Amniotic epithelial cell (primary cell): ENCODE measurements around the gene MAEL.
A peak's percentile ranks its signal among the peaks of the same experiment; 100 is the strongest.

Source experiments
- DNase-seq: peaks from one replicate; pipeline ENCODE4 v3.0.0-alpha.2; 2010; ENCODE audit warnings: low read depth

The MAEL gene

DNA sequence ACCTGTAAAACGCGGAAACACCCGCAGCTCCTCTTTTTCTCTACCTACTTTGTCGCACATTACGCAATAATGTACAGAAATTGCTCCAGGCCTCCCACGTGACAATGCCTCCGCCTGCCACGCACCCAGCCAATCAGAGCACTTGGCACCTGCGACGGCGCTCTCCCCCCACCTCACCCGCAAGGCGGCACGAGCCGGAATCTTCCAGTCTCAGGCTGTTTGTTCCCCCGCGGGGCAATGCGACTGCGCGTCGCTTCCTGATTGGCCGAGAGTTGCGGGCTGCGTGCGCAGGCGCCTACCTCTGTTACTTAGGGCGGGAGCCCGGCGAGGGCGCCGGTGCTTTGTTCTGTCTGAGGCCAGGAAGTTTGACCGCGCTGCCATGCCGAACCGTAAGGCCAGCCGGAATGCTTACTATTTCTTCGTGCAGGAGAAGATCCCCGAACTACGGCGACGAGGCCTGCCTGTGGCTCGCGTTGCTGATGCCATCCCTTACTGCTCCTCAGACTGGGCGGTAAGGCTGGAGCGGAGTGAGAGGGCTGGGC, at the start of gene MAEL:
MAEL (plus strand) TSS at position 307 of the 542 bp plus-strand sequence; CDS start at position 380, 73 bp downstream.
- DNase-seq: no peak

DNA sequence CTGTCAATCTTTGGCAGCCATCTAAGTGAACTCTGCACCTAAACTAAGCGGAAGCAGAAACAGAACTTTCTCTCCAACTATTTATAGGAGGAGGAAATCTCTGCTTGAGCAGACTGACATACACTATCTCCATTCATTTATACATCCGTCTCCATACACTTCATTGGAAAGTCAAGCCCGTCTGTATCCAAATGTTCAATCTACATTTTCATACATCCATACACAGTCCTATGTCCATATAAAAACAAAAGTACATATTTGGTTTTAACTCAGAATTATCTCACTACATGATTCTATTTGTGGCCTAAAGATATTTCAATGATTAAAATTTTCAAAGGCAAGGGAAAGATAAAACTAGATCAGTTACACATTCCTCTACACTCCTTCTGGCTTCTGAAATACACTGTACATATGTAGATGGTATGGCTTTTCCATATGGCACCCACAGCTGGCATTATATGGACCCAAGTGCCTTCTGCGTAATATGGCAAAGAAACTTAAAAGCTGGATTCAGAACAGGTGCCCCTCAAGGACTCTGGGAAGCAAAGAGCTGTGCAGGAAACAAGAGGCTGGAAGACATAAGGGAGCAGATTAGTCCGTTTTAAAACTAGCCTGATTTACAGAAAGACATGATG, 49.2 kb upstream of the MAEL start:
- no peak for DNase-seq

DNA sequence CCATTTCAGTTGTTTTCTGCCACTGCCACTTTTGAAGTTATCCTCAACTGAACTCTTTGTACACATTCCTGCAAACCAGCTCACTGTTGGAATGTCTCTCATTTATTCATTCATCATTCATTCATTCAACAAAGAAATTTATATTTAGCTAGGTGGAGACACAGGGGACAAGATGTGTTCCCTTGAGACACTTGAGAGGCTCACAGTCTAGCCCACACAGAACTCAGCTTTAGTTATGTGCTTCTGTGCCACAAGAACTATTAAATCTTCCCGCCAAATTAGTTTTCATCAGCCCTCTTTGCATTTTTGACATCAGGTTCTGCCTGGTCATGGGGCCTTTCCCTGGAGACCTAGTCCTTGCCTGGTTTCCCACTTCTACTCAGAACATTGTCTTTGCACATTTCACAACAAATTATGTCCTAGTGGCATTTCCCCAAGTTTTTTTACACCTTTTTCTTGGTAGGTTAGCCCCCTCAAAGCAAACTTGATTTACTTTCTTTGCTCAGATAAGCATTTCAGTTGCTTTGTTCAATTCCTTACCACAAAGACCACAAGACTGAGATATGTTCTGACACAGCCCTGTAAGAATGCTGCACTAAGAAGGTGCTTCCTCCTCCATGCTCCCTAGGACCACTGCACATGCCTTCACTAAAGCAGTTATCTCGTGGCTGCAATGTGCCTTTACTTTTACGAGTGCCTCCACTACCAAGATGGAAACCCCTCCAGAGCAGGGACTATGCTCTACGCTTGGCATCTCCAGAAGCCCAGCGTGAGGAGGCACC, 44.7 kb upstream of the MAEL start:
- DNase-seq: peak; percentile 97

DNA sequence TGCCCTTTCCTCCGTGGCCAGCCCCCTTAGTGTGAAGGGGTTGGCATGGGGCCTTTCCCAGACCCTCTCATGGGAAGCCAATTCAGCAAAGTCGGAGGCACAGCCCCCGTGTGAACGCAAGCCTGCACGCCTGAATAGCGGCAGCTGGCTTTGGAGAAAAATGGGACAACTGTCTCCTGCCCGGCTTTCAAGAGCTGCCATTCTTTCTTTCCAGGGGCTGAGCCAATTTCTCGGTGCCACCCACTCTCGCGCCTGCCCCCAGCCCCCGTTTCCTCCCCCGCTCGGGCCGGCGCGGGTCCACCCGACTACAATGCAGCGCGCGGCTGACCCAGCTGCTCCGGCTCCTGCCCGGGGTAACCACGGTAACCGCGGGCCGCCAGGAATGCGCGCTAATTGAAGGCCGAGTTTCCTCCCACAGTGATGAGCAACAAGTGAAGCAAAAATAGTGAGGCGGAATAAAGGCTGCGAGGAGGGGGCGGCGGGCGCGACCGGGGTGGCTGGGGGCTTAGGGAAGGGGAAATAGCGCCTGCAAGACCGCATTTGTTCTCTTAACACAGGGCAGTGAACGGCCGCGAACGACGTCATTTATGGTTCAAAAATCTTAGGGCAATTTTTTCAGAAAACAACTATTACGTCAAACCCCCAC, 41.6 kb upstream of the MAEL start:
- peak; percentile 82 for DNase-seq

DNA sequence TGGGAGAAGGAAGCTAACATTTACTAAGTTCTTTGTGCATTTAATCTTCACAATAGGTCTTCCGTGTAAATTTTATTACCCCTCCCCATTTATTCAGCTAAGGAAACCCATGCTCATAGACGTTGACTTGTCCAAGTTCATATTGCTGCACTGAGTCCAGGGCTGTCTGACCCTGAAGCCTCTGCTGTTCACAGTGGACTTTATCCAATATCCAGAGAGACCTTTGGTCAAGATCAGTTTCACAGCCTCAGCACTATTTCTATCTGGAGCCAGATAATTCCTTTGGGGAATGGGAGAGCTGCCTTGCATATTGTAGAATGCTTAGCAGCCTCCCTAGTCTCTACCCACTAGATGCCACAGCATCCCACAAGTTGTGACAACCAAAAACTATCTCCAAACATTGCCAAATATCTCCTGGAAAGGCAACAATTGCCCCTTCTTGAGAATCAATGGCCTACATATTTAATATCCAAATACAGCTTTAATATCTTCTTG, 40.2 kb upstream of the MAEL start:
- no peak for DNase-seq

DNA sequence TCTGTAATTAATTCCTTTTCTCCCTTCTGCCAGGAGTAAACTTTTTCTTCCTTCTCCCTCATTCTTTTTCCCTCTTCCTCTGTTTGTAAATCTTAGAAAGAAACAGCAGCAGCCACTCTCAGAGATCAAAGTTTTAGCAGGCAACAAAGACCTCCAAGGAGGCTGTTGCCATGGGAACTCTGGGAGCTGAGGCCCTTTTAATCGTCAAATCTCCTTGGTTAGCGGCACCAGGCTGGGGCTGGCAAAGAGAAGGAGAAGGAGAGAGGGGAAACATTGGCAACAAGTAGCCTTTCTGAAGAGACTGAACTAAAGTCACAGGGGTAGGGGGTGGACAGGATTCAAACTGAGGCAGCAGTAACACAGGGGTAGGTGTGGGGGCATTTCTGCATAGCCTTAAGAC, 38.9 kb upstream of the MAEL start:
- DNase-seq: no peak

DNA sequence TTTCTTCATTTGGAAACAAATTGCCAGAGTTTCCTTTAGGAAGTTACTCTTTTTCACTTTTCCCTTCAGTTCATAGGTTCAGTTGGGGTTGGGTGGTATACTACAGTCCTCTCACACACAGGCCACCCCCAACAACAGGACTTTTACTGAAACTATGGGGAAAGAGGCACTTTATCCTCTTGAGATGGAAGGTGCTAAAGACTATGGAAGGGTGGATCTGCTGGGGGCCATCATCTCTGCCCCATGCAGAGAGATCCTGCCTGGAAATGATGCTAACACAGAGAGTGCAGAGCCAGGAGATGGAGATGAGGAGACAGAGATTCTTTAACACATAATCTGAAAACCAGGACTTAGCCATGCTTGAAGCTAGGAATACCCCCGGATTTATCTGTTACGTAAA, 38.0 kb upstream of the MAEL start:
- DNase-seq: no peak

DNA sequence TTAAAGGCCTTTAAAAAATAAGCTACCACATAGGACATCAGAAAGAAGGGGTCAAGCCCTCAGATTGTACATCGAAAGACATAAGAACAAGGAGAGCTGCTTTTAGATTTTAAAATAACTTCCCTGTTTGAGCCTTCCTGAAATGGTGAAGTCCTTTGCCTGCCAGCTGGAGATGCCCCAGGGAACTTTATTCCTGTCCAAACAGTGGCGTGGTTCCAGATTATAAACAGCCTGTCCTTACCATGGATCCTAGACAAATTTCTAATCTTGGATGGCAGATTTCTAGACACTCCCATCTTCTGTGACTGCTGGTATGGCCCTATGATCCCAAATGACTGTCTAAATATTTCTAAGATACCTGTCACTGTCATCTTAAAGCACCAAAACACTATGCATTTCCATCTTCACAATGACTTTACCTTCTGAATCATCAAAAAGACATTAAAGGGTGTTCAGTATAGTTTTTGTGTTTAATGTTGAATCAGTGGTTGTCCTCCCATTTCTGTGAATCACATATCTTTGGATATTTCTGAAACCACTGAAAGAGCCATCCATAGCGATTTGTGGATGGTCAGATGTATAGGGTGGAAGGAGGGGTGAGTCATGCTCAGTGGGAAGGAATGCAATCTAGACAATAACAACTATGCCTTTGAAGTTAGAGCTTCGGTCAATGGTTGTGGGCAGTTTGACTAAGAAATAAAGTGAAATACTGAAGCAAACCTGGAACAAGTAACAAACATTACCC, 36.9 kb upstream of the MAEL start:
- DNase-seq: peak; percentile 84

DNA sequence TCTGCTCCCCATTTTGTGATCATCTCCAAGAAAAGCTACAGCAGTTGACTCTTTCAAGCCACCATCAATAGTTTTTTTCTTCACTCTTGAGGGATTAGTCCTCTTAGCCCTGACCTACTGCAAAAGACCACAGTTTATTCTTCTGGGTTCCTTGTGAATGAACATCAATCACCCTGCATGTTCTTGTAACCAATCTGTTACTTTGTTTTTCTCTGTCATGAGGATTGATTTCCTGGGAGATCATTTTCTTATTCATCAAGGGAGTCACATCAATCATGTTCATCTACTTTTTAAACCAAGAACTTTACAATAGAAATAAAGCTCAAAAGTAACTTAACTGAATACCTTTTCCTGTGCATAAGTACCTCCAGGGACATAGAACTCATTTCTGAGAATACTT, 35.6 kb upstream of the MAEL start:
- DNase-seq: no peak

DNA sequence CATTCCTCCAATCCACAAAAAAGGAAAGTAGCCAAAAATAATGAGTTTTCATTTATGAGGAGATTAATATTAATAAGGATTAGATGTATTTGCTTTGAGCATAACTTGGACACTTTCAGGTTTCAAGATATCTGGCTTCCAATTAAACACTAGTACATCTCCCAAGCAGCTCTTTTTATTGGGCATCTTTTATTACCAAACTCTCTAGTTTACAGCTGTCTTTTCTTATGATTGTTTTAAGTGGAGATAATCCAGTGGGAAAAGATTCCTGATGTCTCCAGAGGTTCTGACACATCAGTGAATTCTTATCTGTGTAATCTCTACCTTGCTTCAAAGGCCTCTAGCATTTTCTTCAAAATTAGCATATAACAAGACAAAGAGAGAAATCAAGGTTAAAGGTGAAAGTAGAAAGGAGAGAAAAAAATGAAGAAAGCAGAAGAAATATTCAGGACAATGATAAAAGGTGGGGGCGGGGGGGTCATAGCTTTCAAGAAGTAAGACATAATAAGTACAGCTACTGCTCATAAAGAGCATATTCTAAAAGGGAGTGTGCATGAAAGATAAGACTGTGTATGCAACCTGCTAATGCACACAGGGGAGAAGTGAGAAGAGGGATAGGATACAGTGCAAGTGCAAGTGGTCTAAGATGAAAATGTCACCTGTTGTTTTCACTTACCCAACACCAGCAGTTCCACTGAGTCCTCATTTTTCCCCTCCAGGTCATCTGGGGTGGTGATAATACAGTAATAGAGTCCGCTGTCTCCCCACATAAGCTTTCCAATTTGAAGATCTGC, 32.8 kb upstream of the MAEL start:
- no peak for DNase-seq

DNA sequence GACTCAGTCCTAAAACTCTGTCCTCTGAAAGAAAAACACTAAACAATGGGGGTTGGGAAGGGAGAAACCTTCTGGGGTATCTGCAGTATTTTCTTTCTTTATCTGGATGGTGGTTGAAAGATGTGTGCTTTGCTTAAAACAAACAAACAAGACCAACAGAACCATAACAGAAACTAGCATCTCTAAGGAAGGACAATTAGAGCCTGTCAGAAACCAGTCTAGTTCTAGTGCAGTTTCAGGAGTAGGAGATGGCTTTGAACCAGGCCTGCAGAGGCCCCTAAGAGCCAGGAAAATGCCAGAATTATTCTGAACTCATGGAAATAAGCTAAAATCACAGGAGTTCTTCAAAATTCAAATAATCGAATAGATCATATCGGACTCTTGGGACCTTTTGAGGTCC, 32.2 kb upstream of the MAEL start:
- DNase-seq: no peak

DNA sequence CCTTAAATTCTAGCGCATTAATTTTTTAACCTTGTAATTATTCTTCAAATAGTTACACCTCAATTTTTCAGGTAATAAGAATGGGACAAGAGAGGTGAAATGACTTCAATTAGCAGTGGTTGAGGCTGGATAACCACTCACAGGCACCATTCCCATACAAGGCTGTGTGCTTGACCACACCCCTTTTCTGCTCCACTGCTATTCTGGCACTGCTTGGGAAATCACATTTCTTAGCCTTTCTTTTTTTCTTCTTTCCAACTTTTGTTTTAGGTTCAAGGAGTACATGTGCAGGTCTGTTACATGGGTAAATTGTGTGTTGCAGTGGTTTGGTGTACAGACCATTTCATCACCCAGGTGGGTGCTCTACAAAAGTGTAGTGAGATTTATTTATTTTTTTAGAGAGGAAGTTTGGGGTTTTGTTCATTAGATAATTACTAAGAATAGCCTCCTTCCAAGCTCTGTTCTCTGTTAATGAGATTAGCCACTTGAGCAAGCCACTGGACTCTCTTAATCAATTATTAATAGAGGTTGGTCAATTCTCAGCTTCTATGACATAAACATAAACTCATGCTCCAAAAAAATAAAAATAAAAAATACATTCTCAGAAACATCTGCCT, 28.1 kb upstream of the MAEL start:
- DNase-seq: no peak

DNA sequence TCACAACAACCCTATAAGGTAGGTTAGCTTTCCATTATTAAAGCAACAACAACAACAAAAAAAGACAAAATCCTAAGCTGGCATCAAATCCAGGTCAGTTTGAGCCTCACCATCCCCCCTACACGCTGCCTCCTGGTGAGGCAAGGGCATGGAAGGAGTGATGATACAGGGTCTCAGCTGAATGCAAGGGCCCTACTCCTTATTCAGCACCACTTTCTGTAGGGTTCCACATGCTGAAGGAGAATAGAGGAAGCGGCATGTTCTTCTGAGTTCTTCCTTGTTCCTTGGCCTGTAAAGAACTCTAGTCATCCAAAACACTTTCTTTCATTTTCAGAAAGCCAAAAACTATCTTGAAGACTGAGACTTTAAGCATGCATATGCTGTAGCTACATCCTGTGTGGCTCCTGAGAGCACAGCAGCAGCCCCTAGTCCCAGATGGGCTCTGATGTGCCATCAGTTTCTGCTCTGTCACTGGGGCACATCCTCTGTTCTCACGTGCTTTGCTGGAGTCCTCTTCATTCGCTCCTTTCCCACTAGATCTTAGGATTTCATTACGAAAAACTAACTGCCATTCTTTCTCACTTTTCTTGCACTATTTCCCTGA, 19.9 kb upstream of the MAEL start:
- DNase-seq: no peak

DNA sequence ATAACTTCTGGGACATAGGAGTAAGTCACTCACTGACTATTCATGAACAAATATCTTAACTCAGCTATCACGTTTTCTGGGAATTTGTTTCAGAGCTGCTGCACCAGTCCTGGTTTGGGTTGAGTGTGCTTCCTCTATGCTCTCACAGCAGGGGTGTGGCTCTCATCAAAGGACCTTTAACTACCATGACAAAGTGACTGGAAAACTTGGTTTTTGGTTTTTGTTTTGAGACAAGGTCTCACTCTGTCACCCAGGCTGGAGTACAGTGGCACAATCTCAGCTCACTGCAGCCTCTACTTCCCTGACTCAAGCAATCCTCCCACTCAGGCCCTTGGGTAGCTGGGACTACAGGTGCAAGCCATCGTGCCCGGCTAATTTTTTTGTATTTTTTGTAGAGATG, 17.8 kb upstream of the MAEL start:
- no peak for DNase-seq

DNA sequence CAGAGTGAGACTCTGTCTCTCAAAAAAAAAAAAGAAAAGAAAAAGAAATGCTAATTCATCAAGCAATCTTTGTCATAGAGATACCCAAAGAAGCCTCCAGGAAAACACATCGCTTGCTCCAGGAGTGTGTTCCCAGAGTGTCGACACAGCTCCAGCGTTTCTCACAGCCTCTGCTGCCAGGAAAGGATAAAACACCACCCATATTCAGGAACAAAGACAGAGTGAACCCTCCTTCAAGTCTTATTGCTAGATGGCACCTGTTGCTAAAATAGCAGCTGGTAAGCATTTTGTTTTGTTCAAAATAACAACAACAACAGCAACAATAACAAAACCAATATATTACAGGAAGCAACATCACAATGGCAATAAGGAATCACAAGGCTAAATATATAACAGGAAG, 16.9 kb upstream of the MAEL start:
- DNase-seq: no peak

DNA sequence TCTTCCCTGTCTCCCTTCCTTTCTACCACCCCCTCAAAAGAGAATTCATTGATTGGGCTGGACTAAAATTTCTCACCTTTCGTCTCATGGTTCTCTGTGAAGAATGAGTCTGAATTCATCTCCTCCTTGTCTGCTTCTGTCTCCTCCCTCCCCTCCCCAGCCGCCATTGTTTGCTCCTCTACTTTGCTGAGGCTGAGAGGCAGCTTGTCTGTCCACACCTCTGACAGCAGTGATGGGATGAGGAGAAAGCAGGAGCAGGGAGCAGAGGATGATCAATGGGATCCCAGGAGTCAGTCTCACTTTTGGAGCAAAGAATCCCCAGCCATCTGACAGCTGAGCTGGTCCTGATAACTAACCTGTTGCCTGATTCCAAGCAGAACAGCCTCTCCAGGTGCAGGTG, 16.3 kb upstream of the MAEL start:
- DNase-seq: no peak

DNA sequence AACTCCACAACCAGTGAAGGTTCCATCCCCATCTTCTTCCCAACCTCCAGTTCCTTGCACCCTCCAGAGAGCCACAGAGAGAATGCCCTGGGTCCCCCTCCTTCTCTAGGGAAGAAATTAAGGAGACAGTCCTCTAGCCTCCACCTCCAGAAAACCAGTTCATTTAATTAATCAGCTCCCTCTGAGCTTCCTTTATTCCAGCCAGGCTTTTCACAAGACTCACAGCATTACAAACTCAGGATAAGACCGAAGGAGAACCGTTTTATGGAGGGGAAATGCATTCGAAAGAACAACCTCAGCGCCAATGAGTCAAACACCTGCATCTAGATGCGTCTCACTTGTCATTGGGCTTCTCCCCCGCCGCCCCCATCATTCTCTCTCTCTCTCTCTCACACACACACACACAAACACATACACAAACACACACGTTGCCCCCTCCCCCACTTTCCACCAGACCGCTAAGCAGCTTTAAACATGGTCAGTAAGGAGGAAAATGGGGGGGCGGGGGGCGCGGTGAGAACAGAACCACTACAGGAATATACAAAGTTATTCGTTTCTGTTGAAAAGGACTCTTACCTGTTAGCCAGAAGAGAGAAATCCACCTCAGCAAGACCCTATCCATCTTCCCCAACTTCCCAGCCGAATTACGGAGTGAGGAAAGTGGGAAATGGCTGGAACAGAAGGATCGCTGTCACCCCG, 14.3 kb upstream of the MAEL start:
- DNase-seq: no peak

DNA sequence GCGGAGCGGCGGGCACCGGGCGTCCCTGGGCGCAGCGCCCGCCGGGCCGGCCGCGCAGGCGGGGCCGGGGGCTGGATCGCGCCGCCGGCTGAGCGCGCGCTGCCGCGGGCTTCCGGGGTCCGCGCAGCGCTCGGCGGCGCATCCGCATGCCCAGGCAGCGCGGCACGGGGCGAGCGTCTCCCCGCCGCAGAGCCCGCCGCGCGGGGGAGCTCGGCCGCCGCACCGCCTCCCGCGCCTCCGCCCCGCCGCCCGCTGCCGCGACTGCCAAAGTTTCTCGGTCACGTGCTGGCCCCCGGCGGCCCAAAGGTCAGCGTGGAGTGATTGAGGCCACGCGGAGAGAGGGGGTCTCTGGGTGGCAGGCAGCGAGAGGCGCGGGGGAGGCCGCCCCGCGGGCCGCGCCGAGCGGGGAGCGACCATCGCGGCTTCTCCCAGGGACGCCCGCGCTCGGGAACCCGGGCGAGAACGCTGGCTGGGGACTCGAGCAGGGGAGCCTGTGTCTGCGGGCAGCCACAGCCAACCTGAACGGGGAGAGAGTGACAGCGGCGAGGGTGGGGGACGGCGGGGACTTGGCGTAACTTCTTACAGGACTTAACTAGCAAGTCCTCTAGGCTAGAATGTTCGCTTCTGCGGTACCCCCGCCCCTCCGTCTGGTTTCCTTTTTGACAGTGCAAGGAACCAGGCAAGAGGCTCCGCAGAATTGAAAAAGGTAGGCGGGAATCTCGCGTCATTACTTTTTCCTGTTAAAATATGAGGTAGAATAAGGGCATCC, 13.5 kb upstream of the MAEL start, which contains the start of gene ILDR2:
ILDR2 (minus strand) TSS at position 180 of the 769 bp plus-strand sequence. CDS start 272 bp downstream, outside the sequence.
- DNase-seq: peak; percentile 7

DNA sequence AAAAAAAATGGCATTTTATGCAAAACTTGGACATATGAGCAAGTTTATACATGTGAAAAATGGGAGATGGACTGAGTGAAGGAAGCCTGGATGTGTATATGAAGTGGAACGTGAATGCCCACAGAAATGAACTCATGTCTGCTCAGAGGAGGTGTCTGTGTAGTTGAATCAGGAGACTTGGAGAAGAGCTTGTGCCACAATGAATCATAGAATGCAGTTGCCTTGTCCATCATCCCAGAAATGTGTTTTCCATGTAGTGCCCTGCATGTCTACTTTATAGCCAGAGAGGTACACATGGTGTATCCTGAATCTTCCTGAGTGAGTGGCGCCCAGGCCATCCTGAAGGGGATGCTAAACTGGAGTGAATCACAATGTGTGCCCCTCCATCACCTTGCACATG, 11.1 kb upstream of the MAEL start:
- DNase-seq: no peak
